ENCODE measurements around the gene SLC7A4.
"Not testable (repeated sequence)": the region's sequence is repeated elsewhere in the genome, so short reads cannot be mapped to it uniquely, and the experiment has no call there.

Gene SLC7A4

DNA sequence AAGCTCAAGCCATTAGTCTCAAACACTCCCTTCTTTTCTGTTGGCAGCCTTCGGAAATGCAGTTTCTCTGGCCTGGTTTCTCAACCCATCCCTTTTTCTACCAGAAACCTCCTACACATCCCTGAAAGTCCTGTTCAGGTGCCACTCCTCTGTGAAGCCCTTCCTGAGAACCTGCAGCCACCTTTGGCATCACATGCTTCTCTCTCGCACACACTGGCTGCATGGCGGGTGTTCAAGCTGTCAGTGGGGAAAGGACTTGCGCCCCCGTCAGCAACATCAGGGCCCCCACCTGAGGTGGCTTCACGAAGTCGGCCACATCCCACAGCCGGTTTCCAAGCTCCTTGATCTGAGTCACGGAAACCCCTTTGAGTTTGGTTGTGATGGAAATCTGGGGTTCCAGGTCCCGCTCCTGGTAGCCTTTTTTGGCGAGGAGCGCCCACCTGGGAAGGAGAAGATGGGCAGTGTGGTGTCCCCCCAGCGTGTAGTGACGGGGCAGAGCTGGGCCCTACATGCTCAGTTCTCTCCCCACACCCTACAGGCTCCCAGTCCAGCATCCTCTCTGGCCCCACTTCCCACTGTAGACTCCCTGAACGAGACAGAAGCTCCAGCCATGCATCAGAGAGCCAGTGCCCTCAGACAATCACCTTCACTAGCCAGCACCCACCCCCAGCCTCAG is 11.6 kb upstream of the SLC7A4 start:
- FAIRE-seq (no peak), DNase-seq (ENCODE audit: low spot score) (no peak)

DNA sequence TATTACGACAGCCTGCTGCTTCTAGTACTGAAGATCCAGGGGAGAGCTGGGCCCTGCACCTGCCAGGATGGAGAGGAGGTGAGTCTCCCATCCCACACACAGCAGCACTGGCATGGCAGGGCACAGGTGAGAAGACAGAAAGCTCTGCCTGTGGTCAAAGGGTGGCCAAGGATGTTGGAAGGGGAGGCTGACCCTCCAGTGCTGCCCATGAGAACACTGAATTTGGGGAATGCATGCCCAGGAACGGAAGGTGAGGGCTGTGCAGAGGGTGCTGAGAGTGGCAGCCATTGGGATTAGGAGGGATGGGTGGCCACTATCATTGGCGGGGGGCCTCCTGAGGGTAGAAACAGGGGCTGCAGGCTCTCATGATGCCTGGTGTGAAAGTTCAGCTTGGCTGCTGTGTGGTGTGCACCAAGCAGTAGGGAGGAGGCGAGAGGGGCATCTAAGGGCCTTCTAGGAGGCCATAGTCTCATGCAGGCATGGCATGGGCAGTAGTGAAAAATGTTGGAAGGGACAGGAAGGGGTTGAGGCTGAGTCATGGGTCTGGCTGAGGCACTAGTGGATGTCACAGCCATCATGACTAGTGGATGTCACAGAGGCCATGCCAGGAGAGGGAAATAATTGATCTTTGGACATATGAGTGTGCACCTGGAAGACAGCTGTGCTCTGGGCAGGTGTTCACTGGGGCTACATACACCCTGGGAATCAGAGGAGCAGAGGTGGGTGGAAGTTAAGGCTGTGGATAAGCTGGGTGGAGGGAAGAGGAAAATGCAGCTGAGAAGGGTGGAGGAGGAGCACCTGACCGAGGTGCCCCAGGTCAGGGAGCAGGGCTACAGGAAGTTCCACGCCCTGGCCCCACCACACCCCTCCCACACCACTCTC is 10.9 kb upstream of the SLC7A4 start:
- no peak for FAIRE-seq

DNA sequence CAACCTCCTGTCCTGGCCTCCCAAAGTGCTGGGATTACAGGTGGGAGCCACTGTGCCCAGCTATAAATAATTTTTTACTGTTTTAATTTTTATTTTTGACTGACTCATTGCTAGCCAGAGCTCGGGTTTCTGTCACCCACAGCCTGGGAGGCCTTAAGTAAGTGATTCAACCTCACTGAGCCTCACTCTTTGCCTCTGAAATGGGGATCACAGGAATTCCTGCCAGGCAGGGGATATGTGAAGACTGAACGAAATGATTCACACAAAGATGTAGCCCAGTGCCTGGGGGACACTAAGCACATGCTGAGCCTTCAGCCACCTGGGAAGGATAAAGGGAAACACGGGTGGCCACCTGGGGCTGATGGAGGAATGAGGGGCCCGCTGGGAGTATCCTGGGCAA is 9.6 kb upstream of the SLC7A4 start:
- no peak for FAIRE-seq
- DNase-seq (ENCODE audit: low spot score) = no peak

More for the DNA sequence above, 10.9 kb upstream of the SLC7A4 start:
- DNase-seq (ENCODE audit: low spot score) = peak; percentile 30

DNA sequence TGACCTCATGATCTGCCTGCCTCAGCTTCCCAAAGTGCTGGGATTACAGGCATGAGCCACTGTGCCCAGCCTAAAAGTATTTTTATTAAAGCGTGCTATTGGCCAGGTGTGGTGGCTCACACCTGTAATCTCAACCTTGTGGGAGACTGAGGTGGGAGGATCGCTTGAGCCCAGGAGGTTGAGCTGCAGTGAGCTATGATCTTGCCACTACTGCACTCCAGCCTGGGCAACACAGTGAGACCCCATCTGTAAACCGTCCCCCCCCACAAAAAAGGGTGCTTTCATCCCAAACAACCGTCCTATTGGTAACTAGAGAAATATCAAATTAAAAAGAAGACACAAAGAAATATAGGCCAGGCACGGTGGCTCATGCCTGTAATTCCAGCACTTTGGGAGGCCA is 6.8 kb upstream of the SLC7A4 start:
- DNase-seq (ENCODE audit: low spot score); FAIRE-seq: not testable (repeated sequence)

DNA sequence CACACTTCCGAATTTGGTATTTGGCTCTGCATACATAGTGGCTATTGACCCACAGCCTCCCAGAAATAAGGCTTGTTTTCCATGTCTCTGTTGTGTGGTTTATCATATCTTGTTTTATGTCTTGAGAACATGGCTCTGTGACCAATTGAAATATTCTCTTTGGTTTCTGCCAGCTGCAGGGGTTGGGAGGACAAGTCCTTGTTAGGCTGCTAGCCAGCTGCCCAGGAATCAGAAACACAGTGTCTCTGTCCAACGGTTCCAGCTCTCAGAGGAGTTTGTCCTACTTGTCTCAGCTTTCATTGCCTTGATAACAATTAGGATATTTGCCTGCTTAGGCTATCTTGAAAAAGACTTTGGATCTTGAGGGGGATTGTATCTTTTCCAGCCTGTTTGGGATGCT is 6.0 kb upstream of the SLC7A4 start:
- DNase-seq (ENCODE audit: low spot score) (no peak), FAIRE-seq (no peak)

DNA sequence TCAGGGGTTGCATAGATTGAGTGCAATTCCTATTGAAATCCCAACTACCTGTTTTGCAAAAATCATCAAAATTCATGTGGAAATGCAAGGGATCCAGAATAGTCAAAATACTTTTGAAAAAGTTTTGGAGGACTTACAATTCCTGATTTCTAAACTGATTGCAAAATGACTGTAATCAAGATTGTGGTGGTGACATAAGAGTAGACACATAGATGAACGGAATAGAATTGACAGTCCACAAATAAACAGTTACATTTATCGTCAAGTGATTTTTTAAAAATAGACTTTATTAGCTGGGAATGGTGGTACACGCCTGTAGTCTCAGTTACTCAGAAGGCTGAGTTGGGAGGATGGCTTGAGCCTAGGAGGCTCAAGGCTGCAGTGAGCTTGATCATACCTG is 2.6 kb upstream of the SLC7A4 start:
- DNase-seq (ENCODE audit: low spot score) (no peak), FAIRE-seq (no peak)

DNA sequence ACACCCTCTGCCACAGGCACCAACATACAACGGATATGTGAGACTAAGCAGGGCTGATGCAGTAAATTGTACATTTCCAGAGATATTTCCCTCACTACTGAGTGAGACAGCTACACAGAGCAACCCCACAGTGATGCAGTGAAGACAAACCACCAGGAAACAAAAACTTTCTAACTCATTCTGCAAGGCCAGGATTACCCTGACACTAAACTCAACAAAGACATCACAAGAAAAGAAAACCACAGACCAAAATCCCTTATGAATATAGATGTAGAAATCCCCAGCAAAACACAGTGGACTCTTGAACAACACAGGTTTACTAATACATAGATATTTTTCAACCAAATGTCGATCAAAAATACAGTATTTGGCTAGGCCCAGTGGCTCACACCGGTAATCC is 1.5 kb upstream of the SLC7A4 start:
- DNase-seq (ENCODE audit: low spot score) (no peak), FAIRE-seq (no peak)

DNA sequence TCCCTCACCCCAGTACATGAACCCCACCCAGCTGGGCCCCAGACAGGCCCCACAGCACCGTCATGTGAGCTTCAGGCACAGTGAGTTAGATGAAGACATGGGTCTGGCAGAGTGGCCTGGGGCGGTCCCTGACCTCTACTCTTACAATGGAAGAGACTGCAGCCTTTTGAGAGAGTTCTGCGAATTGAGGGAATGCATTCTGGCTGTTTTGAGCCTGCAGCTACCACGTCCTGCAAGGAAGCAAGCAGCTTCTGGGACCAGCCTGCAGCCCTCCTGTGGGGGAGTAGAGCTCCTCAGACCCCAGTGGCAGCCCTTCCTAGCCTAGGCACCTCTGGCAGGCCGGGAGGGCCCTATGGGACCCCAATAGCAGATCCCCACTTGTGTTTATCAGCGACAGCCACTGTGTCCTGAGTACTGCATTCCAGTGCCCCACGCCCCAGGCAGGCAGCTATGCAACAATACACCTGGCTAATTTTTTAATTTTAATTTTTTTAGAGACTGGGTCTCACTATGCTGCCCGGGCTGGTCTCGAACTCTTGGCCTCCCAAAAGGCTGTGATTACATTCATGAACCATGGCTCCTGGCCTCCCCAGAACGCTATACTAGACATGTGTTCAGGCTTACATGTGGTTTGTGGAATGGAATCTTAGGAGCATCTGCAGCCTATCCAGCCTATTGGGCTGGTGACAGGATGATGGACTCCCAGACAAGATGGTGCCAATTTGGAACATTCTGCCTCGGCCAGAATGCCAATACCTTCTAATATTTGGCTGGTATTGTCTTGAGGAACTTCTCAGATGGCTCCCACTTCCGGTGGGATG is 717 bp upstream of the SLC7A4 start:
- DNase-seq (ENCODE audit: low spot score) = no peak

DNA sequence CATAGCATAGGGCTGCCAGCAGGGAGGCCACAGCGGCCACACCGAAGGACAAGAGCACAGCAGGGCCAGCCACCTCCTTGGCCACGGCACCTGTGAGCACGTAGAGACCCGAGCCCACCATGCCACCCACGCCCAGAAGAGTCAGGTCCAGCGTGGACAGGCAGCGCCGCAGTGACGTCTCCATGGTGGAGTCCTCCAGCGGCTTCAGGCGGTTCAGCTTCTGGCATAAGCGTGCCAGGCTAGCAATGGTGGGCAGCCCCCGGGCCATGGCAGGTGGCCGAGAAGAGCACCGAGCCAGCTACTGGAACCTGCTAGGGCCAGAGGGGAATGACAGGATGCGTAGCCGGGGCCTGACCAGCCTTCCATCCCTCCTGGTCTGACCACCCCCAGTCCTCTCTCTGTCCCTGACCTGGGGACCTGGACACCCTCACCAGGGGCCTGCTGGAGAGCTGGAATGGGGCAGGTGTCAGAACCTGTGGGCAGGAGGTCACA is 770 bp downstream of the SLC7A4 start:
- no peak for FAIRE-seq
- no peak for DNase-seq (ENCODE audit: low spot score)

More for the DNA sequence above, 717 bp upstream of the SLC7A4 start:
- no peak for FAIRE-seq

DNA sequence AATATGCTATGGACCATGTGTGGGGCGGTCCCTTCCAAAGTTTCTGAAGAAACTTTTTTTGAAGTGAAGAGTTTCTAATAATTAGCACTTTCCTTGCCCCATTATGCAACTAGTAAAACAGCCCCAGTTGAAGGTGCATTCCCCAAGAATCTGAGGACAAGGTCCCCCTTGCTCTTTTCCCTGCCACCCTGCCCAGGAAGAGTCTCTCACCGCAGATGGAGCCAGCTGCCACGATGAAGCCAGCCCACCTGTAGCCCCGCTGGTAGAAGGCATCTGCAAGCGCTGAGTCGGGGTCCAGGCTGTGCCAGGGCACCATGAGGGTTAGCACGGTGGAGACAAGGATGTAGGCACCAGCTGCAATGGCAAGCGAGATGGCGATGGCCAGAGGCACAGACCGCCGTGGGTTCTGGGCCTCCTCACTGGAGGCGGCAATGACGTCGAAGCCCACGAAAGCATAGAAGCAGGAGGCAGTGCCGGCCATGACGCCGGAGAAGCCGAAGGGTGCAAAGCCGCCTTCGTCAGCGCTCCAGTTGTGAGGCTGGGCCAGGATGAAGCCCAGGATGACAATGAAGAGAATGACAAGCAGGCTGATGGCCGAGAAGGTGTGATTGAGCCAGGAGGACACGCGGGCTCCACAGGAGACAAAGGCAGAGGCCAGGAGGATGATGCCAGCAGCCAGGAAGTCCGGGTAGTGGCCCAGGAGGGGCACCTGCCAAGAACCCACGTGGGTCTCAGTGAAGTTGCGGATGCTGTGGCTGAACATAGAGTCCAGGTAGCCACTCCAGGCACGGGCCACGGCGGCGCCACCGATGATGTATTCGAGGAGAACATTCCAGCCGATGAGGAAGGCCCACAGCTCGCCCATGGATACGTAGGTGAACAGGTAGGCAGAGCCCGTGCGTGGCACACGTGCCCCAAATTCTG is 1.5 kb downstream of the SLC7A4 start:
- FAIRE-seq (no peak), DNase-seq (ENCODE audit: low spot score) (no peak)

DNA sequence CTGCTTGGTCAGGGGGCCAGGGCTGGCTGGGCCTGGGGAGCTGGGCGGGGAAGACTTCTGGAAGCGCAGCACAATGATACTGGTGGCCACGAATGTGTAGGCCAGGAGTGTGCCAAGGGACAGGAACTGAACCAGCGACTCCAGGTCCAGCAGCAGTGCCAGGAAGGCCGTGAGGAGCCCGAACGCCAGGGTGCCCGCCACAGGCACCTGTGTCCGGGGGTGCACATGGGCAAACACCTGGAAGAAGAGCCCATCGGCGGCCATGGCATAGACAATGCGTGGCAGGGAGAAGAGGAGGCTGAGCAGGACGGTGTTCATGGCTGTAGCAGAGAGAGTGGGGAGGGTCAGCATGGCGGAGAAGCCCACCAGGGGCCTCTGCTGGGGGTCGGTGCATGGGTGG is 2.3 kb downstream of the SLC7A4 start:
- FAIRE-seq = no peak

DNA sequence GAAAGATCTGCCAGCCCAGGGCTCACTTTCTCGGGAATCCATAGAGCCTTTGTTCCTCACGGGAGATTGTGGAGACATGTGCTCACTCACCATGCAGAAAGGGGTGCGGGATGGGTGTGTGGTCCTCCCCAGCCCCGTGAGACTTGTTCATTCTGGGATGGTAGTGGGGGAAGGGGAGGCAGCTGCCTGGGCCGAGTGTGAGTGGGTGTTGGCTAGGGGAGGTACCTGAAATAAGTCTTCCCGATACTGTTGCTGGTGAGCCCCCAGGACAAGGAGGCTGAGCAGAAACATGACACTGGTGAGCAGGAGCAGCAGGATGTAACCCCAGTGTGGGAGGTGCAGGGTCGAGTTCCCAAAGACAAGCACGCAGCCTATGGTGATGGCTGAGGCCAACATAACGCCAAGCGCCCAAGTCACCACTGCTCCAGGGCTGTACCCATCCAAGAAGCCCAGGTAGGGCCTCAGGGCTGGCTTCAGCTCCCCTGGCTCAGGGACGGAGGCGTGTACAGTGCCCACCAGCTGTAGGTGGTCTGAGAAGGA is 2.8 kb downstream of the SLC7A4 start:
- DNase-seq (ENCODE audit: low spot score) = no peak

More for the DNA sequence above, 2.3 kb downstream of the SLC7A4 start:
- DNase-seq (ENCODE audit: low spot score) = no peak

DNA sequence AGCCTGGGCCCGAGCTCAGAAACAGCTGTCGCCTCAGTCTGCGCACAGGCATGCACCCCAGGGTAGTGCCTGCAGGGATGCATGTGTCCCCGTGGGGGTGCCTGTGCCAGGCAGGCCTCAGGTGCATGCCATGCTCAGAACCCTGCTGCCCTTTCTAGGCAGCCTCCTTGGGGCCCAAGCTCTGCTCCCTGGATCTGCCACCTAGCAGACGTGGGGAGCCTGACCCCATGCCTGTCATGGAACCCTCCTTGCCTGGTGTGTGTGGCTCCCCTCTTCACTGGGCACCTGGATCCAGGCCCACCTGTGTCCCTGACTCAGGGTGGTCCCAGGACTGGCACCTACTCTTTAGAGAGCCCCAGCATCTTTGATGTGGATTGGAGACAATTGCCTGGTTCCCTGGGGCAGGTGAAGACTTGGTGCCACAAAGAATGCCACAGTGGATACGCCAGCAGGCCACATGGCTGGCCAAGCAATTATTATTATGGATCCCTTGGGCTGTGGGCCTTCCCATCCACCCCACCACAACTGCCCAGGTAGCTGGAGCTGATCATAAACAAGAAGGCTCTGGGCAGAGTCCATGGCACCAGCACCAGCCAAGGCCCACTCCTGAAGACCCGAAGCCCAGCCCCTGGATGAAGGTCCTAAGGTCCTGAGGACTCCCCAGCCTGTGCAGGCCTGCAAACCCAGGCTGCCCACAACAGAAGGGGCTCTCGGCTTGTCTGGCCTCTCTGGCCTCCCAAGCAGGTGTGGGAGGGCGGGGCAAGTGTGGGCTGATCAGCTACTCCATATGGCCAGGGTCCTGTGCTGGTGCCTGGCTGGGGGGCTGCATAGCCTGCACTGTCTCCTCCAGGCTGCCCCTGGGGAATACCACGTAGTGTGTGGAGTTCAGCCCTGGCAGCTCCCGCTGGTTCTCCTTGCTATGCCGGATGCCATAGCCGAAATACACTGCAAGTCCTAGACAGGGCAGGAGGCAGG is 3.8 kb downstream of the SLC7A4 start:
- FAIRE-seq = no peak

More for the DNA sequence above, 2.8 kb downstream of the SLC7A4 start:
- FAIRE-seq = no peak

DNA sequence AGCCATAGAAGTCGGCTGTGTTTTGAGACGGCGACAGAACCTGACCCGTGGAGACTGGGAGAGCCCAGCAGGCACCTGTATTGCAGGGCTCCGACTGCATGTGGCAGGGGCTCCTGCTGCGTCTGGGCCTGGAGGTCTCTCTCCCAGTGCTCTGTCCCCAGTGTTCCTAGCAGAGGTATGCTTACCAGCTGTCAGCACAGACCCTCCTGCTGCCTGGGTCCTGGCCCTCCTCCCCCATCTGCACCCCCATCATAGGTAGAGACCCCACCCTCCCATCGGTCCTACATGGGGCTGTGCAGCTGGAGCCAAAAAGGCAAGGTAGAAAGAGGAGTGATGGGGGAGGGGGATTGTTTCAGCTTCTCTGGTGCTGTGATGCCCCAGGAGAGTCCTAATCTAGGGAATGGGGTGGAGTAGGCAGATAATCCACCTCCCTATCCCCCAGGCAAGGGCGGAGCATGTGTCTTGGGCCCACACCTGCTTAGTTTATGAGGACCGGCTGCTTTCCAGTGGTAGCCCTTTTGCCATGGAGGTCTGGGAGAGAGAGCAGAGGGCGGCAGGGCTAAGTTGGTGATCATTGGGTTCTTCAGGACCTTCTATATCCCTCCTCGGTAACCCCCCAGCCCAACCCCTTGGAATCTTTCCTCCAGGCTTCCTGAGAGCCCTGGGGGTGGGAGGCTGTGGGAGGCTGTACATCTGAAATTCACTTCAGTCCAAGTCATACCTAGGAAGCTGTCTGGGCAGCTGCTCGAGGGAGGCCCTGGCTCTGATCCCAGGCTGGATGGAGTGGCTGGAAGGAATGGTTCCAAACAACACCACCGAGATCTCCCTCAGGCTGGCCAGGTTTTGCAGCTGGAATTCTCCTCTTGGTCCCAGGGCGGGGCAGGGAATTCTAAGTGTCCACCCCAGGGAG is 5.3 kb downstream of the SLC7A4 start:
- FAIRE-seq = no peak
- no peak for DNase-seq (ENCODE audit: low spot score)

More for the DNA sequence above, 3.8 kb downstream of the SLC7A4 start:
- DNase-seq (ENCODE audit: low spot score) = no peak

DNA sequence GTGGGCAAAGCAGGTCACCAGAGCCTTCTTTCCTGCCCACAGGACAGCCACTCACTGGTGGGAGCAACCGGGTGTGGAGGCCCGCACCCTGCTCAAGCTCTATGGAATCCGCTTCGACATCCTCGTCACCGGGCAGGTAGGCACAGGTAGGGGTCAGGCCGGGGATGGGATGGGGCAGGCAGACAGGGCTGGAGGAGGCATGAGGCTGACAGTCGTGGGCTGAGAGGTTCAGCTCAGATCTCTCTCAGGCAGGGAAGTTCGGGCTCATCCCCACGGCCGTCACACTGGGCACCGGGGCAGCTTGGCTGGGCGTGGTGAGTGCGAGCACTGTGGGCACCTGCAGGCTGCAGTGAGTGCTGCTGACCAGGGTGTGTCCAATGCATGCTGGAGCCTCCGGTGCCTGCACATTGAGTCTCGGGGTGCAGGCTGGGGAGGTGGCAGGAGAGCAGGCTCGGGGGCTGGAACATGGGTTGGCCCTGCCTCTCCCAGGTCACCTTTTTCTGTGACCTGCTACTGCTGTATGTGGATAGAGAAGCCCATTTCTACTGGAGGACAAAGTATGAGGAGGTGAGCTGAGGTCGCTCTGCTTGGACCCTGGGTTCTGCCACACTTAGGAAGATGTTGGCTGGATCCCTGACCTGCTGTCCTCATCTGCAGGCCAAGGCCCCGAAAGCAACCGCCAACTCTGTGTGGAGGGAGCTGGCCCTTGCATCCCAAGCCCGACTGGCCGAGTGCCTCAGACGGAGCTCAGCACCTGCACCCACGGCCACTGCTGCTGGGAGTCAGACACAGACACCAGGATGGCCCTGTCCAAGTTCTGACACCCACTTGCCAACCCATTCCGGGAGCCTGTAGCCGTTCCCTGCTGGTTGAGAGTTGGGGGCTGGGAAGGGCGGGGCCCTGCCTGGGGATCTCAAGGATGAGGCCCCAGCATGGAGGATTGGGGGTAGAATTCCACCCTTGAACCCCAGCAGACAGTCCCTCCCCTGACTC is 6.3 kb downstream of the SLC7A4 start:
- FAIRE-seq (no peak), DNase-seq (ENCODE audit: low spot score) (no peak)

DNA sequence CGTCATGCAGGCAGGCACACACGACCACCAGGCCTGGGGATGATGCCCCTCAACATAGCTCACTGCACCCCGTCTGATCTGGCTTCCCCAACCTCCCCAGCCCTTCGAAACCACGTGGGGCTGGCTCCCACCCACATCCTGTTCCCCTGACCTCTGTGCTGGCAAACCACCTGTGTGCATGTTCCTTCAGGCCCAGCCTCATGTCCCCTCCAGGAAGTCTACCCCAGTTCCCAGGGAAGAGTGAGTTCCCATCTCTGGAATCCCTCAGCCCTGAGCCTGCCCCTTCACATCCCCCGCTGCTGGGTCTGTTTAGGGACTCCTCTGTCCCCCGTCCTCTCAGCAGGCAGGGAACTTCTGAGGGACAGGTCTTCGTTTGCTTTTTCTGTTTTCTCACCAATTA is 7.1 kb downstream of the SLC7A4 start:
- FAIRE-seq = no peak
- DNase-seq (ENCODE audit: low spot score) = no peak

All from RCC 7860 (cell line).